ENCODE data around the gene PRDM15. TPM values are rescaled to one million over a fixed set of nuclear protein-coding genes. Genes with fewer than 3 reads are reported as not detected.

The PRDM15 gene
- total RNA-seq, 1 experiment from 2014 or later, result 6.4 TPM

GRCh38 chr21:41765973-41766882 lies 112.9 kb downstream of the PRDM15 start:
- DNase-seq (ENCODE audit: low read depth), result no peak

DNA sequence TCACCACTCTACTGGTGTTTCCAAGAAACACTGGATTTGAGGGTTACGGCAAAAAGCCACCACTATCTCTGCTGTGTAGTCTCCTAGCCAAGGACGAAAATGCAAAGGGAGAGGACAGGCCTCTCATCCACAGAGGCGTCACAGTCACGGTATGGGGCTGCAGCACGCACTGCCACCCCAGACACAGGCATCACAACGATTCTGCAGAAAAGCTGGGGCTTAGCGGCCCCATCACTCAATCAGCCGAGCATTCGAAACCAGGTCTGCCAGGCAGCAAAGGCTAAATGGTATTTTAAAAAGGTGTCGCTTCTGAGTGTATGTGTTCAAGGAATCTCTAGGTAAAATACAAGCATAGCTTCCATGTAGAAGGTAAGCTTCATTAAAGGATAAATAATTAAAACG lies 113.7 kb downstream of the PRDM15 start:
- DNase-seq (ENCODE audit: low read depth), result no peak

GRCh38 chr21:41764558-41765419 lies 114.4 kb downstream of the PRDM15 start:
- DNase-seq (ENCODE audit: low read depth), result no peak

DNA sequence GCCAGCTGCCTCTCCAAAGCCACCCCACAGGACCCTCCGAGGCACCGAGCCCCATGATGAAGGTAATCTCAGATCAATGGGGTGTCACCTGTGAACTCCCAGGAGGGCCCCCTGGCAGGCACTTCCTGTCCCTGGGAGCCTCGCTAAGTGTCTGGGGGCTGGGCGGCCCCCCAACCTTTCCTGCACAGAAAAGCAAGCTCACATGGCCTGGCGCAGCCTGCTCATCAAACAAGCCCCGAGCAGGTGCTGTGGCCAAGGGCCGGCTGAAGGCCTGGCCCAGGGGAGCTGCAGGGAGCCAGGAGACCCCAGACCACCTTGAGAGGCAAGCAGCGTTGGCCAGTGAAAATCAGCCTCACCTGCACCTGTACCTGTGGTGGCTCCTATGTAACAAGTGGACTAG lies 115.1 kb downstream of the PRDM15 start:
- DNase-seq (ENCODE audit: low read depth), result no peak

DNA sequence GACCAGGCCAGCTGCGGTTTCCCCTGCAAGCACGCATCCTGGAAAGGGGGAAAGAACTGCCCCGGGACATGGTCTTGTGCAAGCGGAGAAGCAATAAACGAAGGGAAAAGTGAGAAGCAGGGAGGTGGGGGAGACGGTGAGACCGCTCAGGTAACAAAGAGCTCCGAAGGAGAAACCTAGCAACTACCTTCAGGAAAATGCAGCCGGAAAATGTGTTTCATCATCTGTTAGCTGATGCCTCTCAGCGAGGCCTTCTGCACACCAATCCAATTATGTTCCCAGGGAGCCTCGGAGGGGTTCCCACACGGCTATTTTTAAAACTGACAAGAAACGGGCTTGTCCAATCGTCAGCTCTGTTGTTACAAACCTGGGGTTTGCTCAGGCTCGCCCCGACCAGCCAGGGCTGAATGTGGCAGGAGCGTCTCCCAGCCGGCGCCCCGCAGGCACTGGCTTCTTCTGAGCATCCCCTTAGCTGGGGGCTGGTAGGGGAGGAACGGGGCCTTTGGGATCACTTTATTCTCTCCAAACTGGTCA lies 115.7 kb downstream of the PRDM15 start:
- DNase-seq (ENCODE audit: low read depth), result no peak

DNA sequence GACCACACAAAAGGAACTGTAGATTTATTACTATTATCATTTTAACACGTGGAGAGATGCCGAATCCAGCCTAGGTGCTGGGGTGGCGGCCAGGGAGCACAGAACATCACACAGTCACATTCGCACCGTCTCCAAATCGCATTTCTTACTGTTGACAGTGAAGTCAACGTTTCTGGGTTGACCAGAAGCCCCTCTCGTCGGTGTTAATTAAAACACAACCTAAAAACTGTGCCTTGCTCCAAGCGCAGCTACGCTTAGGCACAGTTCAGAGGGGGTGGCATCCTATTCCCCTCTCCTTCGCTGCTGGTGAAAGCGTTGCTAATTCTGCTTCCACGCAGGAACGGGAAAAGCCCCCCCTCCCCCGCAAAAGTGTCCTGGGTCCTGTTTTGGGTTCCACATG lies 116.4 kb downstream of the PRDM15 start:
- no peak for DNase-seq (ENCODE audit: low read depth)

DNA sequence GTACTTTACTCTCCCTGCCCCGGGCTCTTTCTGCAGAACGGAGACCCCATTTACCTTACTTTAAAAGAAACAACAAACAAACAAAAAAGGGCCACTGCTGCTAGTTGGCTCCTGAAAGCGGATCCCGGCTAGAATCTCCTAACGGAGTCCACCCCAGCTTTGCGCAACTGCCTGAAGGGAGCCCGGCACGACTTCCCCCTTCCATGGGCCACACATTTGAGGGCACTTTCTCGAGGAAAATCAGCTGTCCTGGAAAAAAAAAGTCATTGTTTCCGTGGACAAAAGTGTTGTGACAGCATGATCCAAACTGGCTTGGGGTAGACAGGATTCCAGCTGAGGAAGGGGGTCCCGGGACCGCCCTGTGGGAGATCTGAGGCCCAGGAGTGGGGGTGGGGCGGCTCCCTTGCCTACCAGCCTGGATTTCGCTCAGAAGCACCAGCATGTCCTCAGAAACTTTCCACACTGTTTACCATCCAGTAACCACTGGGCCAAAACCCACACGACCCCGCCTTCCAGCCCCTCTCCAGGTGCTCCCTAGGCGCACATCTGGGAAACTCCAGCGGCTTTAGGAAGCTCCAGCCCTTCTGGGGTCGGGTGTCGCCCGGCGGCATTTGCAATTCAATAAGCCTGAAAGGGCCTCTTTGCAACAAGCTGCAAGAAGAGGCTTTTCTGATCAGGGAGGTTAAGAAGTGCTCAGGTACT lies 117.1 kb downstream of the PRDM15 start:
- DNase-seq (ENCODE audit: low read depth), result no peak

DNA sequence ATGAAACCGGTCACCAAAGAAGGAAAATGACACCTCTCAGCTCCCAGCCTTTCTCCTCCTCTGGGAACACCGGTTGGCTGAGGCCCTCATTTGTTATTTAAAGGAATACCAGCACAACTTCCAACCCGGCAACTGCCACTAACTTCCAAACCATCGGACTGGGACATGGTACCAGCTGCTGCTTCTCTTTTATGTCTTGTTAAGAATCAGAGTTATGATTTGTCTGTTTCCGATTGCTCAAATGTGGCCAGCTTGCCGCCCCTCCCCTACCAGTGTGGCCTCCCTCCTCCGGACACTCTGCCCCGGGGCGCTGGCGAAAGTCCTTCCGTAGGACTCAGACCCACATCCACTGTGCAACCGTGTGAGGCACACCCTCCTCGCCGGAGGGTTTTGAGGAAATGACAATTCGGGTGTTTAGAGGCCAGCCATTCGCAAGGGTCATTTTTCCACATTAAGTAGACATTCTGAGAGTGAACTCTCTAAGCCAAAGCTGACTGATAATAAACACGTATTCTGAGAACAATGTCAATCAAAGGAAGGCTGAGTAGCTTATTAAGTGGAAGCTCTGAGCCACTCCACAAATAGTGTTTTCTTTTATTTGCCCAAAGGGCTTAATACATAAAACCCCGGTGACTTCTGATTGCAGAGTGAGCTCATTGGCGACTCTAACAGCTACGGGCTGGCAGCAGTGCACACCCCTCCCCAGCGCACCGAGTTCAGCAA lies 117.8 kb downstream of the PRDM15 start:
- no peak for DNase-seq (ENCODE audit: low read depth)

DNA sequence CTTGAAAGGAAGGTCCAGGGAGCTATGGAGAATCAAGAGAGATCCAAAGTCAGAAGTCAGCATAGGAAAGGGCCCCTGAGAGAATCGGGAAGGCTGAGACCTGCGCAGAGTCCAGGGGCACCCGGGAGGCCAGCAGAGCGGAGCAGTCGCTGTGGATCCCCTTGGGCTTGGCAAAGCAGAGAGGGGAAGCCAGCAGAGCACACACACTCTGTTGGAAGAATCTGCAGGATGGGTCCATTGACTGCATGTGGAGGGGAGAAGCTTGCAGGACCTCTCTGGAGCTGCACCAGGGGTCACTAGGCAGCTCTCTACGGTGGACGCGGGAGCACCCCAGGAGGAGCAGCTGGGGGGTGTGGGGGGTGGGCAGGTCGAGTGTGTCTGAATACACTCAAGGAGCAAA lies 118.7 kb downstream of the PRDM15 start:
- DNase-seq (ENCODE audit: low read depth), result no peak

DNA sequence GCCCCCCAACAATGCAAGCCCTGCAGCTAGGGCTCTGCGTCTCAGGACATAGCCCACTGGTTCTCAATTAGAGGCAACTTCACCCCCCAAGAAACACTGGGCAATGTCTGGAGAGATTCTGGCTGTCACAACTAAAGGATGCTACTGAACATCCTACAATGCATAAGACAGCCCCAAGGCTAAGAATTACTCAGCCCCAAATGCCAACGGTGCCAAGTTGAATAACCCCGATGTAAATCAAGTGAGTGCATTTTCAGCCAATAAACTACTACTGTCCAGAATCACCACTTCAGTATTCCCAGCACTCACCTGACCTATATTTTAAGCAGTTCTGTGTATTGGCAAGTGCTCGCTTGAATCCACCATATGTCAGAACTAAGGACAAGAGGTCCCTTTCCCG lies 119.2 kb downstream of the PRDM15 start:
- no peak for DNase-seq (ENCODE audit: low read depth)

DNA sequence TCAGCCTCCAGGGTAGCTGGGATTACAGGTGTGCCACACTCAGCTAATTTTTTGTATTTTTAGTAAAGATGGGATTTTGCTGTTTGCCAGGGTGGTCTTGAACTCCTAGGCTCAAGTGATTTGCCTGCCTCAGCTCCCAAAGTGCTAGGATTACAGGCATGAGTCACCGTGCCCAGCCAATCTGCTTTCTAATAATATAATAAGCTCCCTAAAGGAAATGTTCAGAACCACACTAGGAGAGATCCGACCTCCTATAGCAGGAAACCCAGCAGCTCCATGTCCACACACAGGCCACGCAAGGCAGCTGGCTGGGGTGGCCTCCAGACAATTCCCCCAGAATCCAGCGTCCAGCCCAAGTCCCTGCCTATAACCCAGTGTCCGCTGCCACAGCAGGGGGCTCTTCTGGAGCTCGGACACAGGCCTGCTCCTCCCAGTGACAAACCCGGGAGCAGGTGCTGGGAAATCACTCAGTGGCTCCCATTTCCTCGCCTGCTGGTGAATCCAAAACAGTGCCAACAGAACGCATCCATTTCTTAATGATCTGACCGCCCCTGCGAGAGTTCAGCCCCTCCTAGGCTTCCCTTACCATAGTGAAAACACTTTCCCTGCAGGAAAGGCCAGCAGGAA lies 119.8 kb downstream of the PRDM15 start:
- peak; percentile 17 for DNase-seq (ENCODE audit: low read depth)

DNA sequence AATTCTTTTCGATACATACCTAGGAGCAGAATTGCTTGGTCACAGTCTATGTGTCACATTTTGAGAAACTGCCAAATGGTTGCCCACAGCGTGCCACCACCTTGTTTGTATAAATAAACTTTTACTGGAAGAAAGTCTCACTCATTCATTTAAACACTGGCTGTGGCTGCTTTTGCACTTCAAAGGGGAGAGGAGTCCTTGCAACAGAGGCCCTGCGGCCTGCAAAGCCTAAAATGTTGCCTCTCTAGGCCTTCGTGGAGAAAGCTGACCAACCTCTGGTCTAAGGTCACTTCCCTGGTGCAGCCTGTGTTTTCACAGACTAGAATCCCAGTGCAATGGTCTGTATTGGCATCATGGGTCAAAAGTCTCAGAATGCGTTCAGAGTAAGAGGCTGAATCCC lies 120.6 kb downstream of the PRDM15 start:
- peak; percentile 63 for DNase-seq (ENCODE audit: low read depth)

- no peak for DNase-seq (ENCODE audit: low read depth)
Observed at GRCh38 chr21:41755934-41756773, 123.0 kb downstream of the PRDM15 start.

- no peak for DNase-seq (ENCODE audit: low read depth)
Observed at GRCh38 chr21:41755258-41755933, 123.7 kb downstream of the PRDM15 start.

GRCh38 chr21:41754479-41754891 lies 124.7 kb downstream of the PRDM15 start:
- DNase-seq (ENCODE audit: low read depth), result no peak

DNA sequence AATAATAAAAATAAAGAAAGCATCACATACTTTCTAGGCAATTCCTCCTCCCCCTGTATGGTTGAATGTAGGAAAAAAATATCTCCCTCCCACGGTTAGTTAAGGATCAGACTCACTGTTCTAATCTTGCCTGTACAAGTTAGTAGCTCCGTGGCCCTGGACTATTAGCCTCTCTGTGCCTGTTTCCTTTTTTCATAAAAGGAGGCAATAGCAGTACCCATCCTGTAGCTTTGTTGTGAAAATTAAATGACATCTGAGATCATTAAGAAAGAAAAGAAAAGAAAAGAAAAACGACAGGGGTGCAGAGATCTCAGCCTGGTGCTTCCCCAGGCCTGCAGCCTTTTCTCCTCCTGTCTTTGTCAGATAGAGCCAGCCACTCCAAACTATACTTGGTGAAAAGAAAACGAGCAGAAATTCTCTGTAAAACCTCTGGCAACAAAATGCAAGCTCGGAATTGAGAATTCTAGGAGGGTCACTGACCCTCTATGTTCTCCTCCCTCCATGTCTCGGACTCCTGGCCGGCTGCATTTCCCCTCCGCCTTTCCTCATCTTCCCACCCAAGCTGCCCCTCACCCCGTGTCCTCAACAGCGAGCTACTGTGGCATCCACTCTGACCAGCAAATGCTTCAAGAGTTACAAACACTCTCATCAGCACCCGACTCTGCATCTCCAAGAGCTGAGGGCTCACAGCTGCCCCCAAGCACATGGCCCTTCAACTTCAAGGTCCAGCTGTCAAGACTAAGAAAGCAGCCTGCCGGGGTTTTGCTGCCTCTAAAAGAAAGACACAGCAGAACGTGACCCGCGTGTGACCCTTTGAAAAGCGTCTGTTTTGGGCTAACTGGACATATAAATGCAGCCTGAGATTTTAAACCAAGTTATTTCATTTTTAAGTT lies 125.9 kb downstream of the PRDM15 start:
- DNase-seq (ENCODE audit: low read depth), result no peak

GRCh38 chr21:41752231-41752681 lies 126.9 kb downstream of the PRDM15 start:
- peak; percentile 82 for DNase-seq (ENCODE audit: low read depth)

DNA sequence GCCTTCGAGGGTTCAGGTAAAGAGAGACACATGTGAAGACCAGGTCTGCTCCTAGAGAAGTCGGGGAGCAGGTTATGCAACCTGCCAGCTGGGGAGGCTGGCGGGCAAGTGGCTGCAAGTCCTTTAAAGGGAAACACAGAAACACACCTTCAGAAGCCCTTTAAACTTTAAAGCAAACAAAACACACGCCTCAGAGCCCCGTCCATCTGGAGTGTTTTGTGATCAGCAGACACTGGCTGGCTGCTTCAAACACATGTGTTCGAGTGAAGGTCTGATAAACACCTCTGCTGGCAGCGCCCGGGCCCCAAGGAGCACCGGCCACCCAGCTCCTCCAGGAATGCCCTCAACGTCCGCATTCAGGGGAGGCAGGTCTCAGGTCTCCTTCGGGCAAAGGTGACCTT lies 127.5 kb downstream of the PRDM15 start:
- no peak for DNase-seq (ENCODE audit: low read depth)
